Hematopoietic multipotent progenitor cell treated with erythropoietin and hydrocortisone succinate and interleukin-3 and kit ligand, for 6 days (in vitro differentiated cells): ENCODE results near the gene CTSA.

Experiments
- DNase-seq: peaks from one replicate; pipeline ENCODE4 v3.0.0-alpha.2; 2015

CTSA gene

DNA sequence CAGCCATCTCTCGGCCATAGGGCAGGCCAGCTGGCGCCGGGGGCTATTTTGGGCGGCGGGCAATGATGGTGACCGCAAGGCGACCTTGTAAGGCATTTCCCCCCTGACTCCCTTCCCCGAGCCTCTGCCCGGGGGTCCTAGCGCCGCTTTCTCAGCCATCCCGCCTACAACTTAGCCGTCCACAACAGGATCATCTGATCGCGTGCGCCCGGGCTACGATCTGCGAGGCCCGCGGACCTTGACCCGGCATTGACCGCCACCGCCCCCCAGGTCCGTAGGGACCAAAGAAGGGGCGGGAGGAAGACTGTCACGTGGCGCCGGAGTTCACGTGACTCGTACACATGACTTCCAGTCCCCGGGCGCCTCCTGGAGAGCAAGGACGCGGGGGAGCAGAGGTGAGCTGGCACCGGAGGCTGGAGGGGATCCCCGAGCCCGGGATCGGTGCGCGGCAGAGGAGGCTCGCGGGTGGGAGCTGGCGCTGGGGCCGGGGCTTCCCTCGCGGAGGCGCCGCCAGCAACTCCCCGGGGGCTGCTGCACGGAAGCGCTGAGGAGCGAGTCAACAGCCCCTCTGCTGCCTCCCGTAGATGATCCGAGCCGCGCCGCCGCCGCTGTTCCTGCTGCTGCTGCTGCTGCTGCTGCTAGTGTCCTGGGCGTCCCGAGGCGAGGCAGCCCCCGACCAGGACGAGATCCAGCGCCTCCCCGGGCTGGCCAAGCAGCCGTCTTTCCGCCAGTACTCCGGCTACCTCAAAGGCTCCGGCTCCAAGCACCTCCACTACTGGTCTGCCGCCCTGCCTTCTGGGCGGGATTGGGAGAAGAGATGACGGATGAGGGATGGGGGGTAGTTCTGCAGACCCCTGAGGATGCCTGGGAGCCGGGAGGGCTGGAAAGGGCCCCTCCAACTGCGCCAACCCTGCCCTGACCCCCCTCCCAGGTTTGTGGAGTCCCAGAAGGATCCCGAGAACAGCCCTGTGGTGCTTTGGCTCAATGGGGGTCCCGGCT, at the start of gene CTSA, which contains the start of gene NEURL2:
Gene CTSA (plus strand): TSS at position 351 of the 999 bp plus-strand sequence. CDS start 234 bp downstream, at position 585.
Gene NEURL2 (minus strand): TSS at position 224 of the 999 bp plus-strand sequence. CDS start 217 bp downstream, at position 7.
- DNase-seq = peak; percentile 94

DNA sequence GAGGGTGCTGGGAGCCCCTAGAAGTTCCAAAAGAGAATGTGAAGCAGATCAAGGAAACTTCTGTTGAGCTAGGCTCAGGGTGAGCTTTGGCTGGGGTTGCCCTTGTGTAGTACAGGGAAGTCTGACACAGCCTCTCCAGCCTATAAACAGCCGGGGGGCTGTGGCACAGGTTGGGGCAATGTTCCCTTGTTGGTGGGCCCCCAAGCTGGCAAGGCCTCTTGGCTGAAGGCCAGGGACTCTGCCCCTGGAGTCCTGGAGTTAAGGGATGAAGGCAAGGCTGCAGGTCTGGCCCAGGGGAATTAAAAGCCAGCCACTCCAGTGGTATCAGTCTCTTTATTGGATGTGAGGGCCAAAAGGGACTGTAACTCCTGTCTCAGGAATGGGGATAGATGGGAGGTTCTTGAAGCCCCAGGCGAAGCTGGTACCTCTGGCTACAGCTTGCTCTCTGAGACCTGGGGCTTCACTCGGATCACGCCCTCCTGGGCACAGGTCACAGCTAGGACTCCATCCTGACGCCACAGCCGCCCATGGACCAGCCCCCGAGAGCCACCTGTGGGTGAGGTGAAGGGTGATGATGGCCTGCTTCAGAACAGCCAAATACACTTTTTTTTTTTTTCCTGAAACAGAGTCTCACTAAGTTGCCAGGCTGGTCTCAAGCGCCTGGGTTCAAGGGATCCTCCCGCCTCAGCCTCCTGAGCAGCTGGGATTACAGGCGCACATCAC, 49.6 kb upstream of the CTSA start:
- DNase-seq = no peak

DNA sequence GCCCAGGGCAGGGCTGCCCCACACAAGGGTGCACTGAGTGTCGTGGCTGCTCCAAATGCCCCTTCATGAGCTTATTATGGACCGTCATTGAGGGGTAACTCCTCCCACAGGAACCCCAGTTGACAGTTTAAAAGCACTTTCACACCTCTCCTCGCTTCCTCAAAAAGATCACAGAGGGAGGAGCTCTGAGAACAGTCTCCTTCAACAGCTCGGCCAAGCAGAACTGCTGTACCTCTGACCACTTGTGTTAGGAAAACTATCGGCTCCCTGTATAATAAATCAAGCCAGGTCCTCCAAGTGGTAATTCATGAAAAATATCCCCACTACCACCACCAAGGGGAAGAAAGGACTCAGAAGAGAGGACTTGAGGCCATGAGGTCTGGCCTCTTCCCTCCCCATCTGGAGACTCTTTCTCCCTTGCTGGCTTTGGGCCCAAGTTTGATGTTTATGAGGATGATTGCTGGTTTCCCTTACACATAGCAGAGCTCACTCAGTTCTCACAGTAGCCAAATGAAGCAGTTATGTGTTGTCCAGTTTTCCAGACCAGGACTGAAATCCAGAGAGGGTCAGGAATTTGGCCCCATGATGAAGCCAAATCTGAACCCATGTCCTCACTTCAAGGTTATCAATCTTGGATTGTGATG, 48.8 kb upstream of the CTSA start:
- DNase-seq = no peak

DNA sequence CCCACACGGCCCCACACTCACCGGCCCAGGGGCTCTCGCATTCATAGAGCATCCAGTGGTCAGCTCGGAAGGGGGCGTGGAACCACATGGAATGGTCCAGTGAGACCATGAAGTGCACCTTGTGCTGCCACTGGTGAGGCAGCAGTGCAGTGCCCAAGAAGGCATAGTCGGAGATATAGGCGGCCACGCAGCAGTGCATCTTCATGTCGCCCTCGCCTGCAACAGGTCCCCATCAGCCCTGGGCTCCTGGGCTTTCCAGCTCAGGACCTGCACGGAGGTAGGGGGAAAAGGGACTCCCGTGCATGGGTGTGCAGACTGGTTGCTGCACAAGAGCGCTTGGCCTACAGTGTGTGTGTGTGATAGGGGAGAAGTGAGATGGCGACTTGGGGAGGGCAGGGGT, 47.6 kb upstream of the CTSA start:
- DNase-seq = no peak

DNA sequence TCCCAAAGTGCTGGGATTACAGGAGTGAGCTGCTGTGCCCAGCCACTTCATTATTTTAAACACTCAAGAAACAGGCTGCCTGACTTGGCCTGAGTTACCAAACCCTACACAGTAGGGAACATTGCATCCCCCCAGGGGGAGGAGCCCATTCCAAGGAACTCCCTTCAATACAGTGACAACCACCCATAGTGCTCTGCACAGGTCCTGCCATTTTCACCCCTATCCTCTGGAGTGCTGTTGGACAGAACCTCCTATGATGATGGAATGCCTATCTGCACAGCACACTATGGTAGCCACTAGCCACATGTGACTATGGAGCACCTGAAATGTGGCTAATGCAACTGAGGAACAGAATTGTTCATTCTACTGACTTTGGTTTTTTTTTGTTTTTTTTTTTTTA, 45.7 kb upstream of the CTSA start:
- DNase-seq = no peak

DNA sequence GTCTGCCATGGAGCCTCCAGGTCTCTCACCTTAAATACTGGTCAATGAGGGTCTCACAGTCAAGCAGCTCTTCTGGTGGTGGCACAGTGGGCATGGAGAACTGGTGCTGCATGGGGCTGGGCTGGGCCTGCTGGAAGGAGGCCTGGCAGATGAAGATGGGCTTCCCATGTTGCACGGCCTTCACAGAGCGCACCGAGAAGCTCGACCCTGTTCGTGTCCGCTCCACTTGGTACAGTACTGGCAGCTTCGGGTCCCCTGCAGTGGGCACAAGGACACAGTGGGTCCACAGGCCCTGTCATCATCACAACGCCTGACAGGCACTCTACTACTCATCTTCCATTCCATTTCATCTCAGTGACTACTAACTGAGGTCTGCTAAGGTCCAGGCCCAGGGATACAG, 42.7 kb upstream of the CTSA start:
- DNase-seq = no peak

DNA sequence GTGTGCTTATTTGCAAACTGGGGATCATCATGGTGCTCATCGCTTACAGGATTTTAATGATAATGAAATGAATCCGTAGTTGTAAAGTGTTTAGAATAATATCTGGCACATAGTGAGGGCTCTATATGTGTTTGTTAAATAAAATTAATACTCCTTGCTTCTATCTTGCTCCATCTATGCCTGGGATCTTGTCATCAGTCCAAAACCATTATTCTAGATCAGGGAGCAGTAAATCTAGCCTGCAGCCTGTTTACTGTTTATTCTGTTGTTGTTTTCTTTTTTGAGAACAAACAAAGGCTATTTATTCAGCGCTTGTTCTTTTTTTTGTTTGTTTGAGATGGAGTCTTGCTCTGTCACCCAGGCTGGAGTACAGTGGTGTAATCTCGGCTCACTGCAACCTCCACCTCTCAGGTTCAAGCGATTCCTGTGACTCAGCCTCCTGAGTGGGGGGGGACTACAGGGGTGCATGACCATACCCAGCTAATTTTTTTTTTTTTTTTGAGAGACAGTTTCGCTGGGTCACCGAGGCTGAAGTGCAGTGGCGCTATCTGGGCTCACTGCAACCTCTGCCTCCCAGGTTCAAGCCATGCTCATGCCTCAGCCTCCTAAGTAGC, 42.1 kb upstream of the CTSA start:
- no peak for DNase-seq

DNA sequence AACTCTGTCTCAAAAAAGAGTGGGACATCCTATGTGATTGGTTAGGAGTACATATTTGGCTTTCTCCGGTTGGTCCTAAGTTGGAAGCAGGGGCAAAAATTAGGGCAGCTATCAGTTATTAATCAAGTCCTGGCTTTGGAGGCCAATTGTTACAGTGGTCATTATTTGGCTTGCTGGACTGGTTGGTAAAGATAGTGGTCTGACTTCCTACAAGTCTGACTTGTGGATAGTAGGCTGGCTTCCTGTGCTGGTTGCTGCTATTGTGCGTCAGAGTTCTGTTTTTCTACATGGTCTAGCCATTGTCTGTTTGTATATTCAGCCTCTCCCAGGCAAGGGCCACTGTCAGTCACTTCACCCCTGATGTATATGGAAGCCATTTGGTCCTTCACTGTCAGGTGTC, 40.9 kb upstream of the CTSA start:
- no peak for DNase-seq

DNA sequence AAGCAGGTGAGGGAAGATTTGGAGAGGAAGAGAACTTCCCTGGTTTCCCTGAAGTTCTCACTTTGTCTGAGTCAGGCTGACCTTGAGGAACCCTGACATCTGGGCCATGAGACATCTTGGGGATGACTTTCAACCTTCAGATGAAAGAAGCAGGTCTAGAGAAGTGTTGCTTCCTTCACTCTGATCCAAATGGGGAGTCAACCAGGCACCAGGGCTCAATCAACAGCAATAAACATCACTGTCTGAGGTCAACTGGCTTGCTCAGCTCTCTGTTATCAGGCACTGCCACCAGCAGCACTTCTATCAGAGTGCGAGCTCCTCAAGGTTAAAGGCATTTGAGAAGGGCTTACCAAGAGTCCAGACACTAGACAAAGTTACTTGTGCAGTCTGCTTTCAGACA, 40.2 kb upstream of the CTSA start:
- peak; percentile 90 for DNase-seq

DNA sequence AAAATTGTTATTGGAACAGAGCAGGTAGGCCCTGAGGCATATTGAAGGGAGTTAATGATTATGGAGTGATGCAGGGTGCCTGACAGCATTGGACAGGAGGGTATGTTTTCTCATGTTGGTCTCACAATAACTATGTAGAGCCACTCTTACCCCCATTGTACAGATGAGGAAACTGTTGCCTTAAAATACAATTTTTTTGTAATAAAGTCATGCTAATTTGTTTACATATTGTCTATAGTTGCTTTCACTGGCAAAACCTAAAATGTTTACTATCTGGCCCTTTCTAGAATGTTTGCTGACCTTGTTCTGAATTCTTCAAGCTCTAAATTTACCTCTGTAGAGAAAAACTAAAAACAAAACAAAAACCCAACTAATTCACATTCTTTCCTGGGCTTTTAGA, 39.6 kb upstream of the CTSA start:
- DNase-seq = no peak

DNA sequence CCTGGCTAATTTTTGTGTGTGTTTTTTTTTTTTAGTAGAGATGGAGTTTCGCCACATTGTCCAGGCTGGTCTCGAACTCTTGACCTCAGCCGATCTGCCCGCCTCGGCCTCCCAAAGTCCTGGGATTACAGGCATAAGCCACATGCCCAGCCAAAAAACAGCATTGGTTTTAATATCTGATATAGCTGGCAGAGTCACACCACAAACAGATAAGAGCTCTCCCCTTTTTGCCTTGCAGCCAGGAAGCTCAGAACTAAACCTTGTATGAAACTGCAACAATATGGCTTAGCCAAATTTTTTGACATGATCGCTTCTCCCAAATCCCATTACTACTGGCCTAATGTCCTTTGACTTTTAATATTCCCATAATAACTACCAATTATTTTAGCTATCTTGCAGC, 38.8 kb upstream of the CTSA start:
- DNase-seq = peak; percentile 68

DNA sequence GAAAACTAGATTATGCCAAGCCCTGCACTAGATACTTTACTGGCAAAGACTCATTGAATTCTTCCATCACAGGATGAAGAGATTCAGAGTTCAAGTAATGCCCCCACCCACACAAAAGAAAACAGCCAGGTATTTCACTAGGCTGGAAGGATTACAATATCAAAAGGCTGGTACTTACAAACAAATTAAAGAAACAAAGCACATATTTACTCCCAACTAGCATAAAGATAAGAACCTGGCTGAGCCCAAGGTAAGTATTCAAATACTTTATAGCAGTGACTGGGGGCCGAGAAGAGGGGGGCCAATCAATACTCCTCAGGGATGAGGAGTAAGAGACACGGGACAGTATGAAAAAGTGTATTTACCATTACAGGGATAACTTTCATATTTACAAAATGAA, 37.7 kb upstream of the CTSA start:
- no peak for DNase-seq

DNA sequence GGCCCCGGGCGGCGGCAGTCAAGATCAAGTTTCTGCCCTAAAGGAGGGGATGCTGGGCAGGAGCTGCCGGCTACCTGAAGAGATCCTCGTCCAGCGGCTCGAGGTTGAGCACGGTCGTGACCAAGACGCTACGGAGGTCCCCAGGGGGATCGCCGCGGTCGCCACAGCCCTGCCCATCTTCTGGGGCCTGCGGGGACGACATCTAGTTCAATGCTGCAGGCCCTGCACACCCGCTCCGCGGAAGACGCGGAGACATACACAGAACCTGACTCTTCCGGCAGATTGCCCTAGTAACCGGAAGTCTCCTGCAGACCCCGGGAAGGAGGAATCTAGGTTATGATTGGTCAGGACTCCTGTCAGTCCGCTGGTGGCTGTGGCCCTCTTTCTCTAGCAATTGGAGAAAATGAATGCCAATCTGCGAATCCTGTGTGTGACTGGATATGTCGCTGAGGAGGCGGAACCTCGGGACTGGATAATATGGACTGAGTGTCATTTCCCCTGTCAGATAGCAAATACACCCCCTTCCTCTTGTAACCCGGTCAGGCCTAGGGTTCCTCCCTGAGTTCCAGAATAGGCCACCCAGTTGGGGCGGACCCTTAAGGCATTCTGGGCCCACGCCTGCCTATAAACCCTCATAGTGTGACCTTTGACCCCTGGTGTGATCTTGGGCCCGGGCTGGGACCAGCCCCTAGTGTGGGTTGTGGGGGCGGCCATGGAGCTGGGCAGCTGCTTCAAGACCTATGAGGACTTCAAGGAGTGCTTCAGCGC, 33.8 kb upstream of the CTSA start, which contains the start of the genes ACOT8 and ZSWIM3:
Gene ACOT8 (minus strand): TSS at position 279 of the 768 bp plus-strand sequence. CDS start 77 bp downstream, at position 202.
Gene ZSWIM3 (plus strand): TSS at position 501 of the 768 bp plus-strand sequence. CDS start 212 bp downstream, at position 713.
- DNase-seq = peak; percentile 100

DNA sequence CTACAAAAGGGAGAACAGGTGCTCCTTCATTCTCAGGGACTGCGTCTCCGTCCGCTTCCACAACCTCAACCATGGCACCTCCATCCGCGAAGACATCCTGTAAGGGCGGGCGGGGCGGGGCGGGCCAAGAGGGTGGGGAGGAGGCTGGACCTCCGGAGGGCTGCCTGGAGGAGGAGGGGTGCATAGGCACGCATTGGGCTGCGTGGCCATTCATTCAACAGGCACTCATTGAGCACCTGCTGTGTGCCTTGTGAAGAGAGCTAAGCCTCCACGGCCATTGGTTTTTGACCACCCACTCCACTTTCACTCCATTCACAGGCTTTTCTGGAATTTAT, 33.3 kb upstream of the CTSA start:
- DNase-seq = no peak

DNA sequence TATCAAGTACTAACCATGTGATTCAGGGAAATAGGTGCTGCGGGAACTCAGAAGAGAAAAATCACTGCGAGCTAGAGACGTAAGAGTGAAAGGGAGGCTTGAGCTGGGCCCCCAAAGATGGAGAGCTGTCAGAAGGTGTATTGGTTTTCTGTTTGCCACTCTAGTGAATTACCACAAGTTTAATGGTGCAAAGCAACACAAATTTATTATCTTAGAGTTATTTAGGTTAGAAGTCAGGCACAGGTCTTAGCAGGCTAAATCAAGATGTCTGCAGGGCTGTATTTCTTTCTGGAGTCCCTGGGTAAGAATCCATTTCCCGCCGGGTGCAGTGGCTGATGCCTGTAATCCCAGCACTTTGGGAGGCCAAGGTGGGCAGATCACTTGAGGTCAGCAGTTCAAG, 31.2 kb upstream of the CTSA start:
- no peak for DNase-seq

DNA sequence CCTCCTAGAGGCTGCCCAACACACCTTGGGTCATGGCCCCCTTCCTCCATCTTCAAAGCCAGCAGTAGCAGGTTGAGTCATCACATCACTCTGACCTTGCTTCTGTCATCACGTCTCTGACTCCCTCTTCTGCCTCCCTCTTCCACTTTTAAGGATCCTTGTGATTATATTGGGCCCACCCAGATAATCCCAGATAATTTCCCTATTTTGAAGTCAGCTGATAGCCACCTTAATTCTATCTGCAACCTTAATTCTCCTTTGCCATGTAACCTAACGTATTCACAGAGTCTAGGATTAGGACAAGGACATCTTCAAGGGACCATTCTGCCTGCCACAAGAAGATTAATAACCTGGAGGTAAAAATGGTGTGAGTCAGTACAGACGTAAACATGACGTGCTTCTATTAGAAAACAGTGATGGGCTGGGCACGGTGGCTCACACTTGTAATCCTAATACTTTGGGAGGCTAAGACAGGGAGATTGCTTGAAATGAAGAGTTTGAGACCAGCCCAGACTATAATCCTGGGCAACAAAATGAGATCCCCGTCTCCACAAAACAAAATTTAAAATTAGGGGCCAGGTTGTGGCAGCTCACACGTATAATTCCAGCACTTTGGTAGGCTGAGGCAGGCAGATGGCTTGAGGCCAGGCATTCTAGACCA, 30.4 kb upstream of the CTSA start:
- DNase-seq = no peak

DNA sequence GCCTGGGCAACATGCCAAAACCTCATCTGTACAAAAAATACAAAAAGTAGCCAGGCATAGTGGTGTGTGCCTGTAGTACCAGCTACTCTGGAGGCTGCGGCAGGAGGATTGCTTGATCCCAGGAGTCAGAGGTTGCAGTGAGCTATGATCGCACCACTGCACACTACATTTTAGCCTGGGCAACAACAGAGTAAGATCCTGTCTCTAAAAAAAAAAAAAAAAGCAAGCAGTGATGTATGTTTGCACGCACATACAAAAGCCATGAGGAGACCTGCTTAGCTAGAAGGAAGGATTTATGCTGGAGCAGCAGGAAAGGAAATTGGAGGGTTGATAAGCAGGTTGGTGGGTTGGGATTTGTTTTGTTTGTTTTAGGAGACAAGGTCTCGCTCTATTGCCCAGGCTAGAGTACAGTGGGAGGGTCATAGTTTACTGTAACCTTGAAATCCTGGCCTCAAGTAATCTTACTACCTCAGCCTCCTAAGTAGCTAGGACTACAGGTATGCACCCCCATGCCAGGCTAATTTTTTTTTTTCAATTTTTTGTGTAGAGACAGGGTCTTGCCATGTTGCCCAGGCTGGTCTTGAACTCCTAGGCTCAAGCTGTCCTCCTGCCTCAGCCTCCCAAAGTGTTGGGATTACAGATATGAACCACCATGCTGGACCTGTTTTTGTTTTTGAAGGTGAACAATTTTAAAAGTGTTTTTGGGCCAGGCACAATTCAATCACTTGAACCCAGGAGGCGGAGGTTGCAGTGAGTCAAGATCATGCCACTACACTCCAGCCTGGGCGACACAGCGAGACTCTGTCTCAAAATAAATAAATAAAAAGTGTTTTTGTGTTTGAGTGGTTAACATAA, 29.7 kb upstream of the CTSA start:
- peak; percentile 86 for DNase-seq

DNA sequence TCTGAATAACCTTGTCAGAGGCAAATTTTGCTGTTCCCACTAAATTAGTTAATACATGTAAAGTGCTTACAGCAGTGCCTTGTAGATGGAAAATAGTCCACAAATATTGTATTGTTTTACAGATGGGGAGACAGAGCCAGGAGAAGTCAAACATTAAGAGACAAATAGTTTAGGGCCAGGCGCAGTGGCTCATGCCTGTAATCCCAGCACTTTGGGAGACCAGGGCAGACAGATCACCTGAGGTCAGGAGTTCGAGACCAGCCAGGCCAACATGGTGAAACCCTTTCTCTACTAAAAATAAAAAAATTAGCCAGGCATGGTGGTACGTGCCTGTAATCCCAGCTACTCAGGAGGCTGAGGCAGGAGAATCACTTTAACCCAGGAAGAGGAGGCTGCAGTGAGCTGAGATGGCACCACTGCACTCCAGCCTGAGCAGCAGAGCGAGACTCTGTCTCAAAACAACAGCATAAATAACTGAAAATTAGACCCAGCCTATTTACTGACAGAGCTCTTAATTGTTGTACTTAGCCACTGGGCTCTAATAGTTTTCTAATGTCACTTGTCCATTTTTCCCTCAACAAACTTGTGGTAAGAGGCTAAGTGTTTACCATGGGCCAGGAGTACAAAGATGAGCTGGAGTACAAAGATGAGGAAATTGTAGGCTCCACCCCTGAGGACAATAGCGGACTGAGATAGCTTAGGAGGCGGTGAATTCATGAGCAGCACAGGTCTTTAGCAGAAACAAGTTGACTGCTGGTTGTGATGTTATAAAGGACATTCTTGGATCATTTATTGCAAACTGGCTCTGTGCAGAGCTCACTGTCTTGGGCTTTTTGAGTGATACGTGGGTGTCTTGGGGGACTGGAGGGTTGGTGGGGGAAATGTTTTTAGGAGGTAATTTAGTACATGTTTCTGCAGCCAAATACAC, 27.3 kb upstream of the CTSA start:
- peak; percentile 40 for DNase-seq

DNA sequence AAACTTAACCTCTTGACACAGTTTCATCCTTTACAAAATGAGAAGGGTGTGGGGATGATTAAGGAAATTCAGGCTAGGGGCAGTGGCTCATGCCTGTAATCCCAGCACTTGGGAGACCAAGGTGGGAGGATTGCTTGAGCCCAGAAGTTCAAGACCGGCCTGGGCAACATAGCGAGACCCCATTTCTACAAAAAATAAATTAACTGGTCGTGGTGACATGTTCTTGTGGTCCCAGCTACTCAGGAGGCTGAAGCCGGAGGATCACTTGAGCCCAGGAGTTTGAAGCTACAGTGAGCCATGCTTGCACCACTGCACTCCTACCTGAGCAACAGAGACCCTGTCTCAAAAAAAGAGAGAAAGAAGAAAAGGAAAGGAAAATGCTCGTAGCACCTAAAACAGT, 24.7 kb upstream of the CTSA start:
- DNase-seq = no peak
